Brain pericyte (primary cell): ENCODE results near the gene ABHD12.

Experiments
- DNase-seq: peaks from one replicate; pipeline ENCODE4 v3.0.0-alpha.2; 2012; ENCODE audit warnings: low read depth, low spot score

ABHD12 gene

DNA sequence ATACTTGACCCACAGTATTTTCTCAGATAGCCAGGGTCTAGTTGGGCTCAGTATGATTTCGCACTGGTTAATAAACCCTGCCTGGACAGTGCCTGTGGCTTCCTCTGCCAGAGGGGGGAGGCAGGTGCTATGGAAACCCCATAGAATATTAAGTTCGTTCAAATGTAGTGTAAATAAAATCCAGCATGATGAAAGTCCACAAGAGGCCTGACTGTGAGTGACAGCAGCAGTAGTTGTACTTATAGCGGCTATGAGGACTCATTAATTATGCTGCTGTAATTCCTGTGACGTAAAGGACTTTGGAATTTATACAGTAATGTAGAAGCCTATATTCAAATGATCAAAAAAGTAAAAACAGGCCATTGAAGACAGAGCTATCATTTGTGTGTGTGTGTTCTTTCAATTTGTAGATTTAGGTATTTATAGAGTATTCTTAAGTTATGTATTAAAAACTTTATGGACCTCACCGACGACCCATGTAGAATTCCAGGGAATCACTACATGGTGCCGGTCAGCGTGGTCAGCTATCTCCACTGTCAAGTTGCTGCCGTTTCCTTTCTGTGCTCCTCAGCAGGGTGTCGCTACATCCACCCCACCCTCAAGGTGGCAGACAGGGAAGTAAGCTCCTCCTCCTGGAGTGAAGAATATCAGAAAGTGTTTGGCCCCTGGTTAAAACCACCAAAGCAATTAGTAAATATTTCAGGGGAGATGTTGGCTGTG is 132.7 kb downstream of the ABHD12 start:
- DNase-seq: no peak

DNA sequence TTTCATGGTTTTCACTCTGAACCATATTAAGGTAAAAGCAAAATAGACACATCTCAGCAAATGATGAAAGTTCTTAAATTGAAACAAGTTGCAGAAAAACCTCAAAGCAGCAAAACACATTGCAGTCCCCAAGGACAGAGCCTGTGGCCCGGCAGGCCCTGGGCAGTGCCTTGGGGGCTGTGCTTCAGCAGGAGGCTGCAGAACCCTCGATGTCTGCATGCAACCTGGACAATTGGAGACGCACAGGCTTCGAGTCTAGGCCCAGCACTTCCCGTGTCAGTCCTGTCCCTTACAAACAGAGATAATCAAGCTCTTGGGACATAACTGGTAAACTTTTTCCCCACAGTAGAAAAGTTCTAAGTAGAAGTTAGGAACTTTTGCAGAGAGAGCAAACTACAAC is 133.5 kb downstream of the ABHD12 start:
- DNase-seq: no peak

DNA sequence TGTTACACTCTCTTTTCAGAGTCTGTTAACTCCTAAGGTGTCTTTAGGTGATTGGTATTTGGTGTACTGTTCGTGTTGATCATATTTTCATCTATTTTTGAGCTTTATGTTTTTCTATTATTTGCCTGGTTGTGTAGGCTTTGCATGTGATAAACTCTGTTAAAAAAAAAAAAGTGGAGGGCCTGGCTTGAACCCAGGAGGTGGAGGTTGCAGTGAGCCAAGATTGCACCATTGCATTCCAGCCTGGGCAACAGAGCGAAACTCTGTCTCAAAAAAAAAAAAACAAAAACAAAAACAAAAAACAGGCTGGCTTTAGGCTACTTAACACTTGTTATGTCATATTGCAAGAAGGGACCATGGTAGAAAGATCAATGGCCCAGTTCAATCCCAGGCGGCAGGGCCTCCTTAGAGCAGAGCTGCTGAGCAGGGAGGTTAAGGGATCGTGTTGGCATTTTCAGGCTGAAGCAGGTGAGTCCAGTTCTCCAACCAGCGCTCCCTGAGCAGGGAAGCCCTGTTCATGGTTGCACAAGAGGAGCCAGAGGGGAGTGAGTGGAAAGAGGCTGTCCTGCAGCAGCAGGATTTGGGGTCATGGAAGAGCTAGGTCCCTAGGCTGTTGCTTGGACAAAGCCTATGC is 134.3 kb downstream of the ABHD12 start:
- no peak for DNase-seq

DNA sequence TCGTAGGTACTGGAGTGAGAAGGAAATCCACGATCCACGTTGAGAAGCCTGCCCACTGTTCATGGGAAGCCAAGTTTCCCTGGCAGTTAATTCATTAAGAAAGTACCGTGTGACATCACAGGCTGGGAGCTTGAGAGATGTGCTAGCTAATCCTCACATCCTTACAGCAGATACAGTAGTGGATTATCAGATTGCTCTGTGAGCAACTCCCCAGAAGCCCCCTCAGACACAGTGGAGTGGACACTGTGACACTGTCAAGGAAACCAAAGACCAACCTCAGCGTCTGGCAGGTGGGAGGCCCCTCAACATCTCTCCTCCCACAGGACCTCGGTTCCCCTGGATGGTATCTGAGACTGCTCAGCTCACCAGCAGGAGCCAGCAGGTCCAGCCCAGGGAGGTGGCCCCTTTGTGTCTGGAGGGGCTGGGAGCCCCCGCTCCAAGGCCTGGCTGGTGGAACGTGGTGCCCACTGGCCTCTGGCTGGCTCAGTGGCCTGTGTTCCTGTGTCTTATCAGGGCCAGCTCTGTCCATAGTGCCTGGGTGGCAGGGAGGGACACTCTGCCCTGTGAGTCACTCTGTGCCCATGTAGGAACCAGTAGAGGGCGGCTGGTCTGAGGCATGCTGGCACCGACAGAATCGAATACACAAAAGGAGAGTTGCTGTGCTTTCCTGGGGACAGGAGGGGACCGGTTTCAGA is 135.5 kb downstream of the ABHD12 start:
- no peak for DNase-seq

DNA sequence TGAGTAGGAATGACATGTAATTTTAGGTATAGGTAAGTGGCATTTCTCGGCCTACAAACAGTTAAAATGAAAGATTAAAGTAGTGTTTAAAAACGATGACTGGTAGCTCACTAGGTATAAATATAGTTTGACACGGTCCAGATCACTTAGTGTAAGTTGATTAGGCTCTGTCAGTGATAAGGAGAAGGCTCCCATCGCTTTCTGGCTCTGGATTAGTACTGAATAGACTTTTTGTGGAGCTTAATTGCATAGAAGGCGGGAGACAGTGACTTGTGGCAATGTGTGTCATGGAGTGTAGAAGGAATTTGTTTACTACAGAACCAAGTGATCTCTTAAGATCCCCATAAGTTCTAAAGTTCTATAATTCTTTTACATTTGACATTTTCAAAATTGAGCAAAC is 136.1 kb downstream of the ABHD12 start:
- DNase-seq: no peak

DNA sequence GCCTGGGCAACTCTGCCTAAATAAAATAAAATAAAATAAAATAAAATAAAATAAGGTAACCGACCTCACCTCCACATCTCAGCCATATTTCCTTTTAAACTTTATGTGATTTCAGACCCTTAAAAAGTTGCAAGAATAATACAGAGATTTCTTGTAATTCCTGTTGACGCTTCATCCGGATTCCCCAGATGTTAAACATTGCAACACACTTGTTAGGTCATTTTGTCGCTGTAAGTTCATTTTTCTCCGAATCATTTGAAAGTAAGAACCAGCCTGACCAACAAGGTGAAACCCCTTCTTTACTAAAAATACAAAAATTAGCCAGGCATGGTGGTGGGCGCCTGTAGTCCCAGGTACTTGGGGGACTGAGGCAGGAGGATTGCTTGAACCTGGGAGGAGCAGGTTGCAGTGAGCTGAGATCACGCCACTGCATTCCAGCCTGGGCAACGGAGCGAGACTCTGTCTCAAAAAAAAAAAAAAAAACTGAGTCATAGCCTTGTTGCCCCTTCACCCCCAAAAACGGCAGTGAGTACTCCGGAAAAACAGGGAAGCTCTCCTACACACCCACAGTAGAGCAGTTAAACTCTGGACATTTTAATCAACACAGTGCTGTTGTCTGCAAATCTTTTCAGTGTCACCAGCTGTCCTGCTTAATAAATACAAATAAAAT is 136.9 kb downstream of the ABHD12 start:
- DNase-seq: no peak

DNA sequence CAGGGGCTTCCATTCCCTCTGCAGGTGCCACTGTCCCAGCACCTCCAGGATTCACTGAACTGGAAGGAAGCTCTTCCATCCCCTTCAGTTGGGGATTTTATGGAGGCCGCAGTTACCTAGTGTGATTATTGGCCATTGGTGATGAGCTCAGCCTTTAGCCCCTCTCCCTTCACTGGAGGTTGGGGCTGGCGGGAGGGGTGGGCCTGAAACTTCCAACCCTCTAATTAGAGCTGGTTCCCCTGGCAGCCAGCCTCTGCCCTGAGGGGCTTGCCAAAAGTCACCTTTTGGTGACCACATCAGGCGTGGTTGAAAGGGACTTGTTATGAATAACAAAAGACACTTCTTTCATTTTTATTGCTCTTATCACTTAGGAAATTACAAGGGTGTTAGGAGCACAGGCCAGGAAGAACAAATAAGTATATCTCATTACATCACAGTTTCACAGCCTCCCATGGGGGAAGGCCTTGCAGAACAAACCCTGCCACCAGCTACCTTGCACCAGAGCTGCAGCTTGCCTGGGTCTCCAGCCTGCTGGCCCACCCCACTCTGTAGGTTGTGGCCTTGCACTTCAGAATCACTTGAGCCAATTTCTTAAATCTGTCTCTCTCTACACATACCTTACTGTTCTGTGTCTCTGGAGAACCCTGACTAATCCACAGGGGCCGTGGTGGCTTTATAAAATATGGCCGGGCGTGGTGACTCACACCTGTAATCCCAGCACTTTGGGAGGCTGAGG is 137.8 kb downstream of the ABHD12 start:
- no peak for DNase-seq

DNA sequence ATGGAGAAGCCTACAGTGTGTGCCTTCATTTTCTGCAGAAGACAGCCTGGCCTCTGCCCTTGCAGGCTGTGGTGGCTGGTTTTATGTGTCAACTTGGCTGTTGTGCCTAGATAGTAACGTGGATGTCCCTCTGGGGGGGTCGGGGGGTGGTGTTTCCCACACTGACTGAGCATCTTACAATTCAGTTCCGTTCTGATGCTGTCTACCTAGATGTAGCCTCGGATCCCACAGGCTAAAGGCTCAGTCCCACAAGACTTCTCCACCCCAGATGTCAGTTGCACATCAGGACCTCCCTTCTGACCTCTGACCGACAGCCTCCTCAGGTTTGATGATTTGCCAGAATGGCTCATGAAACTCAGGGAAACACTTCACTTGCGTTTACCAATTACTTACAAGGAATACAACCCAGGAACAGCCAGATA is 138.4 kb downstream of the ABHD12 start:
- DNase-seq: no peak

DNA sequence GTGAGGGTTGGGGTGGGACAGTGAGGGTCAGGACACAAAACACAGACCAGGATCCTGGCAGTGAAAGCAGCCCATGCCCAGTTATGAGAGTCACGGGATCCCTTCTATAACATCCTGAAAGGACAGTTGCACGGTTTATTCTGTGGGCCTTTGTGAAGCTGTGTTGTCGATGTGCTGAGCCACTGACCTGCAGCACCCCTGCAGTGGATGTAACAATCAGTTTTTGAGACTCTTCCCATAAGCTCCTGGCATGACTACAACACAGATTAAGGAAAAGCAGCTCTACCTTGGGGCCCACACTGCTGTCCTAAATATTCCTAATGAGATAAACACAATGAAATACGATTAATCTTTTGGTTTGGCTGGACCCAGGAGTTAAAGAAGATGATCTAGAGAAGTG is 139.1 kb downstream of the ABHD12 start:
- no peak for DNase-seq

DNA sequence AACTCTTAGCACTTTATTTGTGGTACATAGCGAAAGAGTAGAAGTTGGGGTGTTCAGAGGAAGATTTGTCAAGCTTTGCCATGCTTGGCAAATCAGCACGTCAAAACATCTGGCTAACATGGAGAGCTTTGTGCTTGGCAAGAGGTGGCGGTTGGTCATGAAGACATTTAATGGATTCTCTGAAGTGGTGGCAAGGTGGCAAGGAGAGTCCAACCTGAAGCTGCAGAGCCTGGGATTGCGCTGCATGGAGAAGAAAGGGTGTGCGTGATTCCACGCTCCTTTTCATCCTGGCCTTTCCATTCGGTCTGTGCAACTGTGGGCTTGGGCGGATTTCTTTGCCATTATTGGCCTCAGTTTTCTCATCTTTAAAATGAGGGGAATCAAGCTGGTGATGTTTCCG is 139.6 kb downstream of the ABHD12 start:
- no peak for DNase-seq

DNA sequence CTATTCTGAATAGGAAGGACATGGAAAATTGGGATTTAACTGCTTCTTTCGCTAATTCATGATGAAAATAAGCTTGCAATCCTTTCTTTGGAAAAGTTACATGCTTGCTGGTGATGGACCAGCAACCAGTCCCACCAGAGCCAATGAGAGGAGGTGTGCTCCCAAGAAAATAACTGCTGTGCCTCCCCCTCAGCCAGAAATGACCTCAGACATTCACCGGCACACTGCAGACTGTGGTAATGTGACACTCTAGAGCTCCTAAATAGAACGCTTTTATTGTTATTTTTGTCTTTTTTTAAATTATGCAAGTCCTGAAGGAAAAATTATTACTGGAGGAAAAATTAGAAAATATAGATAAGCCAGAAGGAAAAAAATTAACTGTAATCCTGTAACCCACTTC is 140.1 kb downstream of the ABHD12 start:
- no peak for DNase-seq
